Suprapubic skin (tissue), 4 donors: ENCODE results near the gene ACTR3C. TPM values are rescaled to one million over a fixed set of nuclear protein-coding genes. Genes with fewer than 3 reads are reported as not detected.
"Not testable (repeated sequence)": the region's sequence is repeated elsewhere in the genome, so short reads cannot be mapped to it uniquely, and the experiment has no call there.

Source experiments
- DNase-seq, 2 donors: peaks; one replicate each; pipeline ENCODE4 v3.0.0-alpha.2; 2019; ENCODE audit warnings: low spot score in 2 of 2
- H3K27ac ChIP-seq: fragments of 200-600 bp; sonication (generic); one replicate; pipeline ENCODE4 v1.5.1; 2019
- H3K27me3 ChIP-seq: fragments of 200-600 bp; sonication (generic); one replicate; pipeline ENCODE4 v1.5.1; 2019
- H3K36me3 ChIP-seq: fragments of 200-600 bp; sonication (generic); one replicate; pipeline ENCODE4 v1.5.1; 2019
- H3K4me1 ChIP-seq: fragments of 200-600 bp; sonication (generic); one replicate; pipeline ENCODE4 v1.5.1; 2019
- H3K4me3 ChIP-seq: fragments of 200-600 bp; sonication (generic); one replicate; pipeline ENCODE4 v1.5.1; 2019; ENCODE audit warnings: mild to moderate bottlenecking
- H3K9me3 ChIP-seq: fragments of 200-600 bp; sonication (generic); one replicate; pipeline ENCODE4 v1.5.1; 2019
- EP300 ChIP-seq: sonication (generic); formaldehyde crosslinking; IDR thresholded peaks from one replicate; pipeline ENCODE4 v1.6.1; 2017; ENCODE audit warnings: antibody characterized with exemption
- POLR2A ChIP-seq, 2 donors: fragments of 450-650 bp; IDR thresholded peaks; one replicate each; pipeline ENCODE4 v1.6.1; 2017; ENCODE audit warnings: antibody characterized with exemption in 2 of 2, mild to moderate bottlenecking in 2 of 2, moderate library complexity in 2 of 2
- POLR2AphosphoS5 ChIP-seq, 3 donors: sonication (generic); formaldehyde crosslinking; IDR thresholded peaks; one replicate each; pipeline ENCODE4 v1.6.1; 2017; ENCODE audit warnings: antibody characterized with exemption in 3 of 3
- WGBS: methylation state at CpG from one replicate; pipeline ENCODE4 v1.1.5; 2018; 5-methylcytosine and 5-hydroxymethylcytosine counted together
- total RNA-seq, 4 donors: library from RNA; depleted of rRNA; stranded (reverse); fragments of >200 nt; gene quantifications; one replicate each; pipeline ENCODE4 v1.1.0, GENCODE V29; 2016
- TF ChIP-seq, protein P1 (sequence below), 2 donors: fragments of 200-600 bp in 1 of 2; fragments of 450-650 bp in 1 of 2; sonication (generic) in 1 of 2; IDR thresholded peaks; one replicate each; pipeline ENCODE4 v1.5.1; 2016 to 2019; ENCODE audit warnings: antibody characterized with exemption in 2 of 2, mild to moderate bottlenecking in 1 of 2, moderate library complexity in 1 of 2

The ACTR3C gene
- total RNA-seq, 4 donors from 2014 or later, result 10.4 to 16.5 (median 13.1) TPM

GRCh38 chr7:150311711-150312110 lies 11.6 kb downstream of the ACTR3C start:
- Histone ChIP-seq H3K9me3 (no peaks in the 10 kb centered on the region), H3K36me3 (no peaks in the 10 kb centered on the region), H3K4me3 (no peak overlapping the region), H3K27ac (no peak overlapping the region), H3K27me3 (no peaks in the 10 kb centered on the region), H3K4me1 (no peaks in the 10 kb centered on the region)
- DNase-seq, result no peak
- TF ChIP-seq POLR2AphosphoS5 (IDR thresholded peaks at IDR 0.05), result no peak
- TF ChIP-seq, protein P1, sequence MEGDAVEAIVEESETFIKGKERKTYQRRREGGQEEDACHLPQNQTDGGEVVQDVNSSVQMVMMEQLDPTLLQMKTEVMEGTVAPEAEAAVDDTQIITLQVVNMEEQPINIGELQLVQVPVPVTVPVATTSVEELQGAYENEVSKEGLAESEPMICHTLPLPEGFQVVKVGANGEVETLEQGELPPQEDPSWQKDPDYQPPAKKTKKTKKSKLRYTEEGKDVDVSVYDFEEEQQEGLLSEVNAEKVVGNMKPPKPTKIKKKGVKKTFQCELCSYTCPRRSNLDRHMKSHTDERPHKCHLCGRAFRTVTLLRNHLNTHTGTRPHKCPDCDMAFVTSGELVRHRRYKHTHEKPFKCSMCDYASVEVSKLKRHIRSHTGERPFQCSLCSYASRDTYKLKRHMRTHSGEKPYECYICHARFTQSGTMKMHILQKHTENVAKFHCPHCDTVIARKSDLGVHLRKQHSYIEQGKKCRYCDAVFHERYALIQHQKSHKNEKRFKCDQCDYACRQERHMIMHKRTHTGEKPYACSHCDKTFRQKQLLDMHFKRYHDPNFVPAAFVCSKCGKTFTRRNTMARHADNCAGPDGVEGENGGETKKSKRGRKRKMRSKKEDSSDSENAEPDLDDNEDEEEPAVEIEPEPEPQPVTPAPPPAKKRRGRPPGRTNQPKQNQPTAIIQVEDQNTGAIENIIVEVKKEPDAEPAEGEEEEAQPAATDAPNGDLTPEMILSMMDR (IDR thresholded peaks at IDR 0.05), result no peak
- TF ChIP-seq EP300, result no peak
- no peak for TF ChIP-seq POLR2A (IDR thresholded peaks at IDR 0.05)
- WGBS, result 83% methylated on average over 5 of the region's 5 CpGs

DNA sequence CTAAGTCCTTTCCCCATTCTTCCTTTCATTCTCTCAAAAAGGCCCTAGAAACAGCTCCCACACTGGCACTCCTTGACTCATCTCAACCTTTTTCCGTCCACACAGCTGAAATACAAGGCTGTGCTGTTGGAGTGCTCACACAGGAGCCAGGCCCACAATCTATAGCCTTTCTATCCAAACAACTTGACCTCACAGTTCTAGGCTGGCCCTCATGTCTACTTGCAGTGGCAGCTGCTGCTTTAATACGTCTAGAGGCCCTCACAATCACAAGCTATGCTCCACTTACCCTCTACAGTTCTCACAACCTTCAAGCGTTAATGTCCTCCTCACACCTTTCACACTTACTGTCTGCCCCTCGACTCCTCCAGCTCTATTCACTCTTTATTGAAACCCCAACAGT lies 12.2 kb downstream of the ACTR3C start:
- no peaks in the 10 kb centered on the region for H3K27me3 ChIP-seq
- no peak for DNase-seq
- H3K4me3 ChIP-seq, result no peak overlapping the region
- H3K36me3 ChIP-seq, result no peaks in the 10 kb centered on the region
- TF ChIP-seq, protein P1 (IDR thresholded peaks at IDR 0.05), result no peak
- TF ChIP-seq EP300 (no peak), POLR2AphosphoS5 (IDR thresholded peaks at IDR 0.05) (no peak), POLR2A (IDR thresholded peaks at IDR 0.05) (no peak)
- 92% methylated on average over 4 of the region's 4 CpGs for WGBS
- H3K4me1 ChIP-seq, result no peaks in the 10 kb centered on the region
- no peak overlapping the region for H3K27ac ChIP-seq
- H3K9me3 ChIP-seq, result no peaks in the 10 kb centered on the region

DNA sequence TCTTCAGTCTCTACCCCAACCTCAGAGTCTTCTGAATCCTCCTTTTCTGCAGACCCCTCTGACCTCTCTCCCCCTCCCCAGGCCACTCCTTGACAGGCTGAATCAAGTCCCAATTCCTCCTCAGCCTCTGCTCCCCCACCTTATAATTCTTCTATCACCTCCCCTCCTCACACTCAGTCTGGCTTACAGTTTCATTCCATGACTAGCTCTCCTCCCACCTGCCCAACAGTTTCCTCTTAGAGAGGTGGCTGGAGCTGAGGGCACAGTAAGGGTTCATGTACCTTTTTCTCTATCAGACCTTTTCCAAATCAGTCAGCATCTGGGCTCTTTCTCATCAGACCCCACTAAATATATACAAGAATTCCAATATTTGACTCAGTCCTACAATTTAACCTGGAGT lies 14.8 kb downstream of the ACTR3C start:
- H3K9me3 ChIP-seq, result no peaks in the 10 kb centered on the region
- TF ChIP-seq POLR2AphosphoS5 (IDR thresholded peaks at IDR 0.05), result no peak
- TF ChIP-seq EP300, result no peak
- TF ChIP-seq, protein P1 (IDR thresholded peaks at IDR 0.05), result no peak
- TF ChIP-seq POLR2A (IDR thresholded peaks at IDR 0.05), result no peak

GRCh38 chr7:150307904-150308303 lies 15.4 kb downstream of the ACTR3C start:
- no peaks in the 10 kb centered on the region for H3K4me1 ChIP-seq
- no peak overlapping the region for H3K4me3 ChIP-seq
- no peaks in the 10 kb centered on the region for H3K9me3 ChIP-seq
- no peaks in the 10 kb centered on the region for H3K36me3 ChIP-seq
- no peak overlapping the region for H3K27ac ChIP-seq
- DNase-seq, result no peak
- TF ChIP-seq, protein P1 (IDR thresholded peaks at IDR 0.05), result no peak
- TF ChIP-seq POLR2A (IDR thresholded peaks at IDR 0.05), result no peak
- TF ChIP-seq EP300, result no peak
- TF ChIP-seq POLR2AphosphoS5 (IDR thresholded peaks at IDR 0.05), result no peak
- no peaks in the 10 kb centered on the region for H3K27me3 ChIP-seq
- WGBS, result 85% methylated on average over 9 of the region's 9 CpGs

More for the DNA sequence above, 14.8 kb downstream of the ACTR3C start:
- no peak overlapping the region for H3K4me3 ChIP-seq
- no peak overlapping the region for H3K27ac ChIP-seq
- no peaks in the 10 kb centered on the region for H3K4me1 ChIP-seq
- no peak for DNase-seq
- H3K36me3 ChIP-seq, result no peaks in the 10 kb centered on the region
- no peaks in the 10 kb centered on the region for H3K27me3 ChIP-seq

- Histone ChIP-seq H3K27me3 (no peaks in the 10 kb centered on the region), H3K4me1 (no peaks in the 10 kb centered on the region), H3K27ac (no peak overlapping the region), H3K36me3 (no peaks in the 10 kb centered on the region), H3K4me3 (no peak overlapping the region), H3K9me3 (no peaks in the 10 kb centered on the region)
- WGBS, result 88% methylated on average over 3 of the region's 3 CpGs
- no peak for TF ChIP-seq EP300
- no peak for TF ChIP-seq POLR2A (IDR thresholded peaks at IDR 0.05)
- TF ChIP-seq, protein P1 (IDR thresholded peaks at IDR 0.05), result no peak
- TF ChIP-seq POLR2AphosphoS5 (IDR thresholded peaks at IDR 0.05), result no peak
- DNase-seq, result no peak
Observed at GRCh38 chr7:150307129-150307528, 16.2 kb downstream of the ACTR3C start.

DNA sequence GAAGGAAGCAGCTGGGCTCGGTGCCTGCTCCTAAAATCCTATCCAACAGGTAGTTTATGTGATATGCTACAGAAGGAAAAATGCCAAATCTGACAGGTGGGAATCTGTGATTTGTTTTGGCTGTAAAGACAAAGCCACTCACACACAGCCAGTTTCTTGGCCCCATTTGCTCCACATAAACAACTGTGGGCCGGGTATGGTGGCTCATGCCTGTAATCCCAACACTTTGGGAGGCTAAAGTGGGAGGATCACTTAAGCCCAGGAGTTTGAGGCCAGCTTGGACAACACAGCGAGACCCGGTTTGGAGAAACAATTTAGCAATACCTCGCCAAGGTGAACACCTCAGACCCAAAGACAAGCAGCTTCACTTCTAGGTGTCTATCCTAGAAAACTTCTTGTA lies 17.0 kb downstream of the ACTR3C start:
- not testable (repeated sequence) for H3K27me3 ChIP-seq, H3K27ac ChIP-seq, H3K36me3 ChIP-seq, DNase-seq, H3K4me1 ChIP-seq, H3K9me3 ChIP-seq, H3K4me3 ChIP-seq
- whole genome bisulfite sequencing, result 68% methylated on average over 5 of the region's 5 CpGs

DNA sequence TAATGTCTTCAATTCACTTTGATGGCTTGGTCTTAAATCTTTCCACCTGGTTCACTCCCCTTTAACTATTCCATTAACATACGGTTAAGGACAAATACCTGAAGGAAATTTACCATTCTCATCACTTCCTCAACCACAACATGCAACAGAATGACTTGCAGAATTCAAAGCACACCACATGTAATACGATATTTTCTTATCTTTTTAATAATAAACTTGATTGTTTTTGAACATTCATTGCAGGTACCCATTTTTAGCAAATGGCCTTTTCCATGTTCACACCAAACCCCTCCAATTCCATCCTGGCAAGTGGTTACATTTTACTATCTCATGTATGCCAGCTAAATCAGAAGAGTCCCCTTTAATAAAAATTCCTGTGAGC lies 17.5 kb downstream of the ACTR3C start:
- H3K4me3 ChIP-seq, H3K4me1 ChIP-seq, H3K27me3 ChIP-seq, DNase-seq, H3K36me3 ChIP-seq, H3K27ac ChIP-seq, H3K9me3 ChIP-seq: not testable (repeated sequence)
- WGBS, result 76% methylated on average over 2 of the region's 2 CpGs

GRCh38 chr7:150305259-150305902 lies 18.0 kb downstream of the ACTR3C start:
- not testable (repeated sequence) for H3K27me3 ChIP-seq, H3K4me1 ChIP-seq, H3K4me3 ChIP-seq, DNase-seq, H3K27ac ChIP-seq, H3K9me3 ChIP-seq, H3K36me3 ChIP-seq
- 86% methylated on average over 11 of the region's 11 CpGs for WGBS
